Activated CD8-positive, alpha-beta T cell treated with anti-CD3 and anti-CD28 coated beads for 36 hours (primary cell): ENCODE measurements around the gene ATG13. TPM values are rescaled to one million over a fixed set of nuclear protein-coding genes. Genes with fewer than 3 reads are reported as not detected.

Experiments
- ATAC-seq: fragments of 200-7000 bp; cut with Tn5 transposase; one replicate; pipeline ENCODE4 v1.10.0; 2021; ENCODE audit warnings: mild to moderate bottlenecking, moderate library complexity
- CTCF ChIA-PET: fragments of 350-600 bp; sonication (Branson Sonifier 250); formaldehyde crosslinking; loops from one replicate; lab custom pipeline; 2021; ENCODE audit warnings: antibody characterized with exemption; lab: Charles Lee
- POLR2A ChIA-PET: fragments of 350-600 bp; sonication (Branson Sonifier 250); formaldehyde crosslinking; loops from one replicate; lab custom pipeline; 2021; ENCODE audit warnings: antibody characterized with exemption; lab: Charles Lee
- DNase-seq: peaks from one replicate; pipeline ENCODE4 v3.0.0-alpha.2; 2020
- H3K27ac Mint-ChIP-seq: one replicate; pipeline ENCODE4 v1.8.0; 2021; ENCODE audit warnings: mild to moderate bottlenecking, mixed read lengths
- H3K27me3 Mint-ChIP-seq: one replicate; pipeline ENCODE4 v1.8.0; 2021; ENCODE audit warnings: mixed read lengths
- H3K36me3 Mint-ChIP-seq: one replicate; pipeline ENCODE4 v1.8.0; 2021; ENCODE audit warnings: low read depth, mixed read lengths
- H3K4me1 Mint-ChIP-seq: one replicate; pipeline ENCODE4 v1.8.0; 2021; ENCODE audit warnings: low read depth, mixed read lengths
- H3K4me3 Mint-ChIP-seq: one replicate; pipeline ENCODE4 v1.8.0; 2021; ENCODE audit warnings: mild to moderate bottlenecking, moderate library complexity, mixed read lengths
- H3K9me3 Mint-ChIP-seq: one replicate; pipeline ENCODE4 v1.8.0; 2021; ENCODE audit warnings: mixed read lengths
- intact Hi-C: fragments of 100-400 bp; cut with micrococcal nuclease; formaldehyde crosslinking; loops from one replicate; pipeline ENCODE4 v1.10.0; 2022
- total RNA-seq, 2 experiments: library from RNA; stranded (reverse); gene quantifications; one replicate each; pipeline ENCODE4 v1.2.3, GENCODE V29; 2021
- TF ChIP-seq, protein P1 (sequence below): fragments of 200-600 bp; IDR thresholded peaks from one replicate; pipeline ENCODE4 v1.8.0; 2022; ENCODE audit warnings: antibody characterized with exemption, mild to moderate bottlenecking

Gene ATG13
- total RNA-seq: 10 to 100 TPM; 53.4 to 61.2 TPM

DNA sequence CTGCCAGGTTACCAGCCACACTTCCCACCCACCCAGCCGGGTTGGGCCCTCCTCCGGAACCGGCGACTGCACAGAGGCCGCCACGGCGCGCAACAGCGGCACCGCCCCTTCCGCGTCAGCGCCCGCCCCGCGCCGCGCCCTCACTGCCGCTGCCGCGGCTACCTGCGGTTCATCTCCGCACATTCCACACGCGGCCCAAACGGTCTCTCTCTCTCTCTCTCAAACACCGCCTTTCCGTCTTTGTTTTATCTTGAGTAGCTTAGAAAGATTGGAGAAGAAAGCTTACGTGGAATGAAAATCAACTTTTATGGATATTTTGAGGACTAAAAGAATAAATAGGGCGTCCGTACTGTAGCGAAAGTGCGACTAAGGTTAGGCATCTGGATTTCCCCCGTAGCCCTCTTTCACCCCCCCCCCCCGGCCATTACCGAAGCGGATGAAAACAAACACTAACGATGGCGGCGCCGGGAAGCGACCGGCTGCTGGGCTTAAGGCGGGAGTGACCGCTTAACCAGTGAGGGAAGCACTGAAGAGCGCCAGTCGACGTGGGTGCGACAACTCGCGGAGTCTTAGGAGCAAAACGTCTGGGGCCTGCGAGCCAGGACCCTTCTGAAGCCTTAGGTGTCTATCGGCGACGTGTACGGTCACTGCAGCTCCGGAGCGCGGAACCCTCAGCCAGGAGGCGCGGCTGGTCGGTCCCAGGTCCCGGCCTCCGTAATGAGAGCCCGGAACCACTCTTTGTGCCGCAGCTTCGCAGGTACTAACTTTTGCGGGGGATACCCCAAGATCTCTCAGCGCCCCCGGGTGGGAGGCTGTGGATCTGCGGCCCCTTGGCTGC is at the start of gene ATG13, which contains the start of gene HARBI1:
ATG13 (plus strand) TSS at position 420 of the 838 bp plus-strand sequence. CDS start 26,739 bp downstream, outside the sequence.
HARBI1 (minus strand) TSS at position 94 of the 838 bp plus-strand sequence. CDS start 990 bp downstream, outside the sequence.
- H3K4me1 Mint-ChIP-seq: peaks cover 38% of the 10 kb centered on the region
- ATAC-seq (peak; percentile 94), DNase-seq (peak; percentile 95)
- H3K36me3 Mint-ChIP-seq: peaks cover 6% of the 10 kb centered on the region
- no peaks in the 10 kb centered on the region for H3K9me3 Mint-ChIP-seq
- POLR2A ChIA-PET: interaction anchor here (1.0 to 2.4 kb wide), 11 partner anchors 9 to 378 kb away, joined by 3 to 18 read pairs (median 4); partner anchors contain the start of genes AMBRA1, ARHGAP1 and ZNF408
- intact Hi-C loops: no loop called here
- no peaks in the 10 kb centered on the region for H3K27me3 Mint-ChIP-seq
- peak within 1 kb of the TSS; percentile 87 for H3K4me3 Mint-ChIP-seq
- CTCF ChIA-PET: interaction anchor here (0.6 to 3.8 kb wide), 29 partner anchors 9 to 590 kb away, joined by 3 to 16 read pairs (median 4); partner anchors contain the start of genes AMBRA1 and CHRM4
- H3K27ac Mint-ChIP-seq: peak within 1 kb of the TSS; percentile 99
- TF ChIP-seq, protein P1, sequence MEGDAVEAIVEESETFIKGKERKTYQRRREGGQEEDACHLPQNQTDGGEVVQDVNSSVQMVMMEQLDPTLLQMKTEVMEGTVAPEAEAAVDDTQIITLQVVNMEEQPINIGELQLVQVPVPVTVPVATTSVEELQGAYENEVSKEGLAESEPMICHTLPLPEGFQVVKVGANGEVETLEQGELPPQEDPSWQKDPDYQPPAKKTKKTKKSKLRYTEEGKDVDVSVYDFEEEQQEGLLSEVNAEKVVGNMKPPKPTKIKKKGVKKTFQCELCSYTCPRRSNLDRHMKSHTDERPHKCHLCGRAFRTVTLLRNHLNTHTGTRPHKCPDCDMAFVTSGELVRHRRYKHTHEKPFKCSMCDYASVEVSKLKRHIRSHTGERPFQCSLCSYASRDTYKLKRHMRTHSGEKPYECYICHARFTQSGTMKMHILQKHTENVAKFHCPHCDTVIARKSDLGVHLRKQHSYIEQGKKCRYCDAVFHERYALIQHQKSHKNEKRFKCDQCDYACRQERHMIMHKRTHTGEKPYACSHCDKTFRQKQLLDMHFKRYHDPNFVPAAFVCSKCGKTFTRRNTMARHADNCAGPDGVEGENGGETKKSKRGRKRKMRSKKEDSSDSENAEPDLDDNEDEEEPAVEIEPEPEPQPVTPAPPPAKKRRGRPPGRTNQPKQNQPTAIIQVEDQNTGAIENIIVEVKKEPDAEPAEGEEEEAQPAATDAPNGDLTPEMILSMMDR: peak; percentile 91

DNA sequence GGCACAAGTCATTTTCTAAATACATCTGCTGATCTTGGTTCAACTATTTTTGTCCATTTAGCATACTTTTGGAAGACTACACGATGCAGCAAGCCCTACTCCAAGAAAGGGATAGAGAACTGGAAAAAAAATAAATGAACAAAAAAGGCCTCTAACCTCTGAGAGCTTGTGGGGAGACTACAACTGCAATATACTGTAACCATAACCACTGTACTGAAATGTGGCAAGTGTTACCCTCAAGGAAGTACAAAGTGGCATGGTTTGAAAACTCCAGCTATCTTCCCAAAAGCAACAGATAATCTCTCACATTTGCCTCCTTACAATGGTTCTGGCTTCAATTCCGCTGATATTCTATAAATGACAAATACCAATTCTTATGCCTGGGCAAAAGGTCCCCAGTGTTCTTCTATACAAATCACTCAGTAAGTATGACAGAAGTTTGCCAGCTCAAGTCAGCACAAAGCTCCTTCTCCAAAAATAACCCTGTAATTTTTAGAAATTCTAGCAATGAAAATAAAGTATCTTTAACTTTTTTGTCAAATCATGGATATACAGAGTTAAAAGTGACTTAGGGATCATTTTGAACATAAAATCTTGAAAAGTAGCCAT is 46.5 kb upstream of the ATG13 start:
- H3K4me3 Mint-ChIP-seq: no peak overlapping the region
- peaks cover 27% of the 10 kb centered on the region for H3K4me1 Mint-ChIP-seq
- intact Hi-C loops: no loop called here
- no peaks in the 10 kb centered on the region for H3K27me3 Mint-ChIP-seq
- ATAC-seq (no peak), DNase-seq (no peak)
- ChIA-PET POLR2A (interaction anchor here (1.0 kb wide), 1 partner anchor 40 kb away, joined by 3 read pairs; no protein-coding TSS in a partner anchor), CTCF (interaction anchor here (1.1 to 1.9 kb wide), 5 partner anchors 17 to 81 kb away, joined by 3 to 6 read pairs (median 4); no protein-coding TSS in a partner anchor)
- TF ChIP-seq, protein P1: no peak
- H3K36me3 Mint-ChIP-seq: peaks cover 8% of the 10 kb centered on the region
- peaks cover 4% of the 10 kb centered on the region for H3K9me3 Mint-ChIP-seq
- H3K27ac Mint-ChIP-seq: no peak overlapping the region

DNA sequence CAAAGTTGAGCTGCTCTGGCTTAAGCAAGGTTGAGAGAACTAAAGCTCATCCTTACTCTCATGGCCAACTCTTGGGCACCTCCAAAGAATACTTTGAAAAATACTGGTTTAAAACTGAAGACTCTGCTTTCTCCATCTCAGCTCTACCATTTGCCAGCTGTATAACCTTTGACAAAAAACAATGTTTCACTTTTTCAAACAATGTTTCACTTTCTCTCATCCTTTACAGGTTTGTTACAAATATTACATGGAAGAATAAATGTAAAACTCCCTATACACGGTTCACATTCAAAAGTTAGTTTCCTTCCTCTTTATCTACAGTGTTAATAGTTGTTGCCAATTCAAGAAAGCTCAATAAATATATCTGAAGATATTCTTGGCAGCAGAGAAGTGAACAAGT is 42.7 kb upstream of the ATG13 start:
- POLR2A ChIA-PET: interaction anchor here (1.2 to 1.4 kb wide), 2 partner anchors 19 to 22 kb away, joined by 4 read pairs; partner anchors contain the start of gene AMBRA1
- H3K27me3 Mint-ChIP-seq: no peaks in the 10 kb centered on the region

DNA sequence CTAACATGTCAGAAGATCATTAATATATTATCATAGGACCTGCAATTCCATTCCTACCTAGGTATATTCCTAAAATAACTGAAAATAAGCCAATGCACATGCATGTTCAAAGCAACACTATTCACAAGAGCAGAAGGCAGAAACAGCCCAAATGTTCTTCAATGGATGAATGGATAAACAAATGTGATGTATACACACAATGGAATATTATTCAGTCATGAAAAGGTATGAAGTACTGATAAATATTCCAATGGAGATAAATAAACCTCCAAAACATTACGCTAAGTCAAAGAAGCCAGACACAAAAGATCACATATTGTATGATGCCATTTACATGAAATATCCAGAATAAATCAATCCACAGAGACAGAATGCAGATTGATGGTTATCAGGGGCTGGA is 40.3 kb upstream of the ATG13 start:
- intact Hi-C loops: no loop called here
- peaks cover 4% of the 10 kb centered on the region for H3K9me3 Mint-ChIP-seq
- no peak overlapping the region for H3K27ac Mint-ChIP-seq
- DNase-seq: no peak
- H3K36me3 Mint-ChIP-seq: peaks cover 14% of the 10 kb centered on the region
- no peaks in the 10 kb centered on the region for H3K27me3 Mint-ChIP-seq
- peaks cover 31% of the 10 kb centered on the region for H3K4me1 Mint-ChIP-seq
- ChIA-PET CTCF (no interaction called here), POLR2A (no interaction called here)
- no peak overlapping the region for H3K4me3 Mint-ChIP-seq
- no peak for ATAC-seq
- TF ChIP-seq, protein P1: no peak

More for the DNA sequence above, 42.7 kb upstream of the ATG13 start:
- TF ChIP-seq, protein P1: no peak
- Mint-ChIP-seq H3K9me3 (peaks cover 4% of the 10 kb centered on the region), H3K4me3 (no peak overlapping the region), H3K27ac (no peak overlapping the region), H3K36me3 (peaks cover 8% of the 10 kb centered on the region), H3K4me1 (peaks cover 30% of the 10 kb centered on the region)
- ATAC-seq (no peak), DNase-seq (no peak)
- intact Hi-C loops: no loop called here
- CTCF ChIA-PET: no interaction called here
